Measurements from ENCODE around the gene BAIAP2L1.

Gene BAIAP2L1

GRCh38 chr7:98280296-98280695, 120.6 kb downstream of the BAIAP2L1 start:
- no peak for DNase-seq (ENCODE audit: low read depth, low spot score)

GRCh38 chr7:98278936-98279335, 122.0 kb downstream of the BAIAP2L1 start:
- no peak for DNase-seq (ENCODE audit: low read depth, low spot score)

GRCh38 chr7:98278408-98278807, 122.5 kb downstream of the BAIAP2L1 start:
- DNase-seq (ENCODE audit: low read depth, low spot score), result no peak

GRCh38 chr7:98276241-98276761, 124.6 kb downstream of the BAIAP2L1 start:
- DNase-seq (ENCODE audit: low read depth, low spot score), result no peak

- DNase-seq (ENCODE audit: low read depth, low spot score), result no peak
Measured at GRCh38 chr7:98267303-98267702, 133.6 kb downstream of the BAIAP2L1 start.

GRCh38 chr7:98266840-98267239, 134.1 kb downstream of the BAIAP2L1 start:
- no peak for DNase-seq (ENCODE audit: low read depth, low spot score)

GRCh38 chr7:98265841-98266271, 135.0 kb downstream of the BAIAP2L1 start:
- peak; percentile 86 for DNase-seq (ENCODE audit: low read depth, low spot score)

- no peak for DNase-seq (ENCODE audit: low read depth, low spot score)
Measured at GRCh38 chr7:98257701-98258100, 143.2 kb downstream of the BAIAP2L1 start.

GRCh38 chr7:98256431-98256830, 144.5 kb downstream of the BAIAP2L1 start:
- no peak for DNase-seq (ENCODE audit: low read depth, low spot score)

- DNase-seq (ENCODE audit: low read depth, low spot score), result no peak
Measured at GRCh38 chr7:98254951-98255610, 145.8 kb downstream of the BAIAP2L1 start.

GRCh38 chr7:98254516-98254915, 146.4 kb downstream of the BAIAP2L1 start:
- no peak for DNase-seq (ENCODE audit: low read depth, low spot score)

GRCh38 chr7:98252425-98253054, 148.3 kb downstream of the BAIAP2L1 start:
- DNase-seq (ENCODE audit: low read depth, low spot score), result no peak

GRCh38 chr7:98251601-98252424, 149.1 kb downstream of the BAIAP2L1 start, which contains the start of gene TECPR1:
Gene TECPR1, minus strand, starts transcription at chr7:98252232. Its CDS starts 6,086 bp downstream, at chr7:98246146.
- peak; percentile 96 for DNase-seq (ENCODE audit: low read depth, low spot score)

GRCh38 chr7:98251231-98251600, 149.7 kb downstream of the BAIAP2L1 start:
- DNase-seq (ENCODE audit: low read depth, low spot score), result no peak

- no peak for DNase-seq (ENCODE audit: low read depth, low spot score)
Measured at GRCh38 chr7:98250789-98251188, 150.1 kb downstream of the BAIAP2L1 start.

- DNase-seq (ENCODE audit: low read depth, low spot score), result no peak
Measured at GRCh38 chr7:98249106-98249505, 151.8 kb downstream of the BAIAP2L1 start.

GRCh38 chr7:98248156-98248555, 152.7 kb downstream of the BAIAP2L1 start:
- no peak for DNase-seq (ENCODE audit: low read depth, low spot score)

GRCh38 chr7:98244871-98245270, 156.0 kb downstream of the BAIAP2L1 start:
- no peak for DNase-seq (ENCODE audit: low read depth, low spot score)

GRCh38 chr7:98242934-98243333, 158.0 kb downstream of the BAIAP2L1 start:
- no peak for DNase-seq (ENCODE audit: low read depth, low spot score)

GRCh38 chr7:98242342-98242741, 158.5 kb downstream of the BAIAP2L1 start:
- no peak for DNase-seq (ENCODE audit: low read depth, low spot score)

- DNase-seq (ENCODE audit: low read depth, low spot score), result no peak
Measured at GRCh38 chr7:98241674-98242241, 159.1 kb downstream of the BAIAP2L1 start.

Measured in ELF-1 (cell line).